Lung microvascular endothelial cell (primary cell): ENCODE measurements around the gene SETD6. TPM values are rescaled to one million over a fixed set of nuclear protein-coding genes. Genes with fewer than 3 reads are reported as not detected.

Source experiments
- DNase-seq, 2 donors: peaks; one replicate each; pipeline versions ENCODE4 v3.0.0 to v3.0.0-alpha.2; 2010; ENCODE audit warnings: low read depth in 2 of 2
- total RNA-seq: library from RNA; depleted of rRNA; stranded (reverse); fragments of >200 nt; gene quantifications from 2 replicates; pipeline ENCODE4 v1.2.1, GENCODE V29; 2014

The SETD6 gene
- total RNA-seq, 1 donor from 2014 or later, result 10.5 TPM

DNA sequence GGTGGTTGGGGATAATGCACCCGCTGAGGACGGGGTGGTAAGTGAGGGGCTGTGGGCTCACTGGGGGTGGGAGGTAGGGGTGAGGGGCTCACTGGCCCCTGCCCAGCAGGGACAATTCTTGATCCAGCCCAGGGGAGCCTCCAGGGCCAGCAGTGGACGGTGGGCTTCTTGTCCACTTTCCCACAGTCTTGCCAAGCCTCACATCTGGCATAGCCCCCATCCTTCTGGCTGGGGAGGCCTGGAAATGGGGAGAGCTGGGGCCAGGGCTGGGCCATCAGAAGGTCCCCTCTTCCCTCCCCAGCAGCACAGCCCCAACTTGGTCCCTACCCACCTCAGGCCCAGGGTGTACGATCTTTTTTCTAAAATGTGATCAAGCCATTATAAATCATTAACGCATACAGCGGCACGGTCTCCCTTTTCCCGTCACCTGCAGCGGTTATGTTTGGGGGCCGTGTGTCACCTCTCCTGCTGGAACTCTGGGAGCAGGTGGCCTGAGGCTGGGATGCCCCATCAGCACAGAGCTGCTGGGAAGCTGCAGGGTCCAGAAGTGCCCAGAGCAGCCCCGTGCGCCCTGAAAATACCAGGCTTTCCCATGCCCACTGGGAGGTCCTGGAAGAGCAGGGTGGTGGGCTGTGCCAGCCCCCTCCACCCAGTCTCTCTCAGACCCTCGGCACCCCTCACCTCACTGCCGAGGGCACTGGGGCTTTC lies 7.2 kb upstream of the SETD6 start:
- DNase-seq, result no peak

- DNase-seq, result no peak
These were observed 6.6 kb upstream of the SETD6 start for GRCh38 chr16:58508671-58509251.

DNA sequence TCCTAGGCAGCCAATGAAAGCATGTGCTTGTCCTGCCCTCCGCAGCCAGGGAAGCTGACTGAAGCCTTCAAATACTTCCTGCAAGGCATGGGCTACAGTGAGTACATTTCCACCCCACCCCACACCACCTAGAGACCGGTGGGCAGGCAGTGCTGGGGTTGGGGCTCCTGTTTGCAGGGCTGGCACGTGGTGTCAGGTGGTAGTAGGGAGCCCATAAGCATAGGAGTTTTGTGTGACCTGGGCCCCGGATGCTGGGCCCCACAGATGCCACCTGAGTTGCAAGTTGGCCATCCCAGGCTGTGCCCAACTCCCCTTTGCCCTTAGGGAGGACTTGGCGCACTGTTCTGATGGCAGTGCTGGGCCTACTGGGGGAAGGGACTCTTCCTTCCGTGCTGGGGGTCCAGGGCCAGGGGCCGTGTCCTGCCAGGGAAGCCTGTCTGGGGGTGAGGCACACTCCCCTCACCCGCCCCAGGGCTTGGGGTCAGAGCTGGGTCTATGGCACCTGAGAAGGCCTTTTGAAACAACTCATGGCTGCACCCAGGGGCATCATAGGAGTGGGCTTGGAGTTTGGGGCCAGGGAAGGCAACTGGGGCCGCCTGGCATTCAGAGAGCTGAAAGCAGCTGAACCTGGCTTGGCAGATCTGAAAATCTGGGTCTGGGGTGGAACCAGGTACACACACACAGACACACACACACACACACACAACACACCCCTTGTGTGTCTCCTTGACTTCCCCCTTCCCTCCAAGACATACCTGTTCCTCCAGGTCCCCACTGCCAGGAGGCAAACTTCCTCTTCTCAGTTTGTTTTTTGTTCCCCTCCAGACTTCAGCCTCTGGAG lies 5.8 kb upstream of the SETD6 start:
- no peak for DNase-seq

- DNase-seq, result no peak
These were observed 5.1 kb upstream of the SETD6 start for GRCh38 chr16:58510097-58510775.

GRCh38 chr16:58510776-58511628 lies 4.3 kb upstream of the SETD6 start:
- no peak for DNase-seq

- DNase-seq, result peak; percentile 70 to 80
These were observed 3.1 kb upstream of the SETD6 start for GRCh38 chr16:58511933-58512815.

GRCh38 chr16:58513874-58514273 lies 1.4 kb upstream of the SETD6 start:
- no peak for DNase-seq

- no peak for DNase-seq
These were observed 802 bp downstream of the SETD6 start for GRCh38 chr16:58515871-58516767.

DNA sequence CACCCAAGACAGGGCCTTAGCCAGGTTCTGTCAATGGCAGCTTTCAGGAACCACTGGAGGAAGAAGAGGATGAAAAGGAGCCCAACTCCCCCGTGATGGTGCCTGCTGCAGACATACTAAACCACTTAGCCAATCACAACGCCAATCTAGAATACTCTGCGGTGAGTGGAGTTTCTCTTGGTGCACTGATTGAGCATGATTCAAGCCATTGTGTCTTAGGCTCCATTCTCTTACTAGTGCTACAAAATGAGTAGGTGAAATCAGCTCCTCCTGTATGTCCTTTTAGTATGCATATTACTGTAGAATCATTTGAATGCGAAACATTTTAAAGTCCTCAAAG lies 1.4 kb downstream of the SETD6 start:
- no peak for DNase-seq

DNA sequence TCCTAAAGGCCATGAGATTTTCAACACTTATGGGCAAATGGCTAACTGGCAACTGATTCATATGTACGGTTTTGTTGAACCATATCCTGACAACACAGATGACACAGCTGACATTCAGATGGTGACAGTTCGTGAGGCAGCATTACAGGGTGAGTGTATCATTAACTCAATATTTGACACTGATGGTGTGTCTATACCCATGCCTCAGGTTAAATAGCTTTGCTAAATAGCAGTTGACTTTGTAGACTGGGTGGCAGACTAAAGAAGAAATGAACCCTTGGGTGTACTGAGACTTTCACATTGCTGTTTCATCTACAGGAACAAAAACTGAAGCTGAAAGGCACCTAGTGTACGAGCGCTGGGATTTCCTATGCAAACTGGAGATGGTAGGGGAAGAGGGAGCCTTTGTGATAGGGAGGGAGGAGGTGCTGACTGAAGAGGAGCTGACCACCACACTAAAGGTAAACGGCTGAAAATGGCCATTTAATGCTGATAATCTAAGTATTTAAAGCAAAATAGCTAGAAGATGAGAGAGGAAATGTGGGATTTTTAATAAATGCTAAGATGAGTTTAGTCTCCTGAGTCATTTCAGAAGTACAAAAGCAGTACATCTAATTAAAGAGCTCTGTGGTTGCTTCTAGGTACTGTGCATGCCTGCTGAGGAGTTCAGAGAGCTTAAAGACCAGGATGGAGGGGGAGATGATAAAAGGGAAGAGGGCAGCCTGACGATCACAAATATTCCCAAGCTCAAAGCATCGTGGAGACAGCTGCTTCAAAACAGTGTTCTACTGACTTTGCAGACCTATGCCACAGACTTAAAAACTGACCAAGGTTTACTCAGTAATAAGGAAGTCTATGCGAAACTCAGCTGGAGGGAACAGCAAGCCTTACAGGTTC lies 3.0 kb downstream of the SETD6 start:
- DNase-seq, result no peak

GRCh38 chr16:58518980-58519368 lies 3.7 kb downstream of the SETD6 start:
- DNase-seq, result no peak

- no peak for DNase-seq
These were observed 4.4 kb downstream of the SETD6 start for GRCh38 chr16:58519707-58520106.

- no peak for DNase-seq
These were observed 14.9 kb downstream of the SETD6 start for GRCh38 chr16:58530179-58530578.

DNA sequence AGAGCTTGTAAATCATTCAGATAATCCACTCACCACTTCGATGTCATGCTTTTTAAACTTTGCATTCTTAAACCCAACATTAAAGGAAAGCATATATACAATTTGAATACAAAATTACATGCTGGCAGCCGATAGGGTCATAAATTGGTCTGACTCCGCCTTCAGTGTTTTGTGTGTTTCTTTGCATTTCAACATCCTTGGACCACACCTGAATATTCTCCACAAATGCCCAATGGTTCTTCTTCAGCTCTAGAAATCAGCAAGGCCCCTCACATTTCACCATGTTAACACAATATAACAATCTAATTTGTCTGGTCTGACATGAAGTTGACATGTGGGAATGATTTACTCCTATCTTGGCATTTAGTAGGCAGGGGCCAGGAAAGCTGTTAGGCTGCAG lies 17.1 kb downstream of the SETD6 start:
- no peak for DNase-seq

- no peak for DNase-seq
These were observed 18.6 kb downstream of the SETD6 start for GRCh38 chr16:58533751-58534470.

GRCh38 chr16:58535100-58535499 lies 19.8 kb downstream of the SETD6 start:
- DNase-seq, result no peak

- DNase-seq, result no peak
These were observed 21.0 kb downstream of the SETD6 start for GRCh38 chr16:58536278-58536677.
